Measurements from ENCODE around the gene MTHFR. TPM values are rescaled to one million over a fixed set of nuclear protein-coding genes. Genes with fewer than 3 reads are reported as not detected.

Gene MTHFR
- polyA plus RNA-seq, 1 donor from 2014 or later = 21.2 TPM

GRCh38 chr1:11841245-11842153, 35.7 kb upstream of the MTHFR start:
- no peak overlapping the region for H3K27ac ChIP-seq (ENCODE audit: low read length)
- no peak overlapping the region for H2AFZ ChIP-seq (ENCODE audit: low read depth, low read length)

More at GRCh38 chr1:11841245-11842153, 35.7 kb upstream of the MTHFR start:
- TF ChIP-seq MXI1 (conservative IDR thresholded peaks at IDR 0.05; ENCODE audit: poor library complexity, severe bottlenecking) (no peak), CTCF (IDR thresholded peaks at IDR 0.05; ENCODE audit: poor library complexity, severe bottlenecking) (no peak), SMC3 (conservative IDR thresholded peaks at IDR 0.05; ENCODE audit: poor library complexity) (no peak), REST (IDR thresholded peaks at IDR 0.05; ENCODE audit: borderline replicate concordance) (no peak), TAF1 (IDR thresholded peaks at IDR 0.05; ENCODE audit: low read depth) (no peak)
- Histone ChIP-seq H3K79me2 (replicated peaks; ENCODE audit: insufficient read depth, low read length) (no peaks in the 10 kb centered on the region), H3K4me3 (ENCODE audit: low read length) (no peak overlapping the region), H4K20me1 (ENCODE audit: insufficient read depth) (no peaks in the 10 kb centered on the region), H3K9ac (ENCODE audit: low read length) (no peak overlapping the region), H3K36me3 (ENCODE audit: insufficient read depth, low read length) (no peaks in the 10 kb centered on the region), H3K9me3 (ENCODE audit: low read length) (no peaks in the 10 kb centered on the region), H3K4me2 (ENCODE audit: low read length) (no peak overlapping the region), H3K27me3 (ENCODE audit: insufficient read depth, low read depth, low read length) (no peaks in the 10 kb centered on the region), H3F3A (ENCODE audit: insufficient read depth, low read length, poor library complexity, severe bottlenecking) (no peaks in the 10 kb centered on the region), H3K9me2 (ENCODE audit: insufficient read depth, low read length) (no peaks in the 10 kb centered on the region)

Measured in neural cell (in vitro differentiated cells).